ENCODE measurements around the gene AKR7A2.
"Not testable (repeated sequence)": the region's sequence is repeated elsewhere in the genome, so short reads cannot be mapped to it uniquely, and the experiment has no call there.

AKR7A2 gene

GRCh38 chr1:19256301-19256700, 55.6 kb downstream of the AKR7A2 start:
- DNase-seq: not testable (repeated sequence)

- no peak for DNase-seq
Measured at GRCh38 chr1:19255288-19255687, 56.7 kb downstream of the AKR7A2 start.

GRCh38 chr1:19254416-19254815, 57.5 kb downstream of the AKR7A2 start:
- no peak for DNase-seq

Measured in activated CD4-positive, alpha-beta T cell treated with anti-CD3 and anti-CD28 coated beads, Interleukin-2, amount 50 U/mL, for 16 hours (primary cell).